ENCODE measurements around the gene PRPF40A.

PRPF40A gene

GRCh38 chr2:152635635-152636298 lies 81.5 kb downstream of the PRPF40A start:
- peak; percentile 75 for ATAC-seq (ENCODE audit: insufficient read depth, low read depth)
- no peaks in the 10 kb centered on the region for H3K27me3 ChIP-seq (ENCODE audit: insufficient read depth, low read length, poor library complexity)
- H3K4me1 ChIP-seq (ENCODE audit: insufficient read depth, low read length) = no peaks in the 10 kb centered on the region
- no peaks in the 10 kb centered on the region for H3K9me3 ChIP-seq (ENCODE audit: insufficient read depth, low read length, severe bottlenecking)
- H3K9ac ChIP-seq (ENCODE audit: low read depth, low read length) = no peak overlapping the region
- no peaks in the 10 kb centered on the region for H3K79me2 ChIP-seq (ENCODE audit: insufficient read depth, low read length)
- H3K36me3 ChIP-seq (ENCODE audit: insufficient read depth, low read length) = no peaks in the 10 kb centered on the region
- H3K4me3 ChIP-seq (ENCODE audit: low read depth in 1 of 2, low read length in 2 of 2) = no peak overlapping the region
- H2AFZ ChIP-seq (ENCODE audit: low read depth, low read length) = peak overlapping the region; percentile 21; the same call in 1 of the 2 replicates
- peak; percentile 57 for DNase-seq
- H3K4me2 ChIP-seq (ENCODE audit: insufficient read depth, low read length) = no peak overlapping the region
- no peaks in the 10 kb centered on the region for H4K20me1 ChIP-seq (ENCODE audit: insufficient read depth, low read length)
- TF ChIP-seq CTCF (IDR thresholded peaks at IDR 0.05; ENCODE audit: borderline replicate concordance, extremely low read depth, low read length, poor library complexity, severe bottlenecking) (peak; percentile 83), EZH2 (IDR thresholded peaks at IDR 0.05; ENCODE audit: borderline replicate concordance, low read depth, low read length, severe bottlenecking) (no peak)
- no peak overlapping the region for H3K27ac ChIP-seq (ENCODE audit: low read length)

GRCh38 chr2:152632736-152633135 lies 84.5 kb downstream of the PRPF40A start:
- H3K27me3 ChIP-seq (ENCODE audit: insufficient read depth, low read length, poor library complexity) = peaks cover 4% of the 10 kb centered on the region
- H3K9me3 ChIP-seq (ENCODE audit: insufficient read depth, low read length, severe bottlenecking) = no peaks in the 10 kb centered on the region
- no peak overlapping the region for H3K27ac ChIP-seq (ENCODE audit: low read length)
- no peaks in the 10 kb centered on the region for H4K20me1 ChIP-seq (ENCODE audit: insufficient read depth, low read length)
- no peak overlapping the region for H3K9ac ChIP-seq (ENCODE audit: low read depth, low read length)
- no peaks in the 10 kb centered on the region for H3K79me2 ChIP-seq (ENCODE audit: insufficient read depth, low read length)
- H3K36me3 ChIP-seq (ENCODE audit: insufficient read depth, low read length) = no peaks in the 10 kb centered on the region
- ATAC-seq (ENCODE audit: insufficient read depth, low read depth) = no peak
- H3K4me1 ChIP-seq (ENCODE audit: insufficient read depth, low read length) = no peaks in the 10 kb centered on the region
- no peak for DNase-seq
- H3K4me2 ChIP-seq (ENCODE audit: insufficient read depth, low read length) = no peak overlapping the region
- no peak overlapping the region for H3K4me3 ChIP-seq (ENCODE audit: low read depth in 1 of 2, low read length in 2 of 2)
- TF ChIP-seq CTCF (IDR thresholded peaks at IDR 0.05; ENCODE audit: borderline replicate concordance, extremely low read depth, low read length, poor library complexity, severe bottlenecking) = no peak
- no peak for TF ChIP-seq EZH2 (IDR thresholded peaks at IDR 0.05; ENCODE audit: borderline replicate concordance, low read depth, low read length, severe bottlenecking)
- H2AFZ ChIP-seq (ENCODE audit: low read depth, low read length) = no peak overlapping the region

GRCh38 chr2:152630466-152630865 lies 86.8 kb downstream of the PRPF40A start:
- TF ChIP-seq CTCF (IDR thresholded peaks at IDR 0.05; ENCODE audit: borderline replicate concordance, extremely low read depth, low read length, poor library complexity, severe bottlenecking) (no peak), EZH2 (IDR thresholded peaks at IDR 0.05; ENCODE audit: borderline replicate concordance, low read depth, low read length, severe bottlenecking) (no peak)
- H4K20me1 ChIP-seq (ENCODE audit: insufficient read depth, low read length) = no peaks in the 10 kb centered on the region
- H3K9me3 ChIP-seq (ENCODE audit: insufficient read depth, low read length, severe bottlenecking) = no peaks in the 10 kb centered on the region
- no peak for DNase-seq
- no peak overlapping the region for H3K27ac ChIP-seq (ENCODE audit: low read length)
- no peak overlapping the region for H3K4me3 ChIP-seq (ENCODE audit: low read depth in 1 of 2, low read length in 2 of 2)
- H3K4me2 ChIP-seq (ENCODE audit: insufficient read depth, low read length) = no peak overlapping the region
- no peak overlapping the region for H2AFZ ChIP-seq (ENCODE audit: low read depth, low read length)
- H3K9ac ChIP-seq (ENCODE audit: low read depth, low read length) = no peak overlapping the region
- H3K36me3 ChIP-seq (ENCODE audit: insufficient read depth, low read length) = no peaks in the 10 kb centered on the region
- no peaks in the 10 kb centered on the region for H3K79me2 ChIP-seq (ENCODE audit: insufficient read depth, low read length)
- no peak for ATAC-seq (ENCODE audit: insufficient read depth, low read depth)
- no peaks in the 10 kb centered on the region for H3K4me1 ChIP-seq (ENCODE audit: insufficient read depth, low read length)
- H3K27me3 ChIP-seq (ENCODE audit: insufficient read depth, low read length, poor library complexity) = peaks cover 4% of the 10 kb centered on the region
